HepG2 (cell line): ENCODE data around the gene CYP46A1. TPM values are rescaled to one million over a fixed set of nuclear protein-coding genes. Genes with fewer than 3 reads are reported as not detected.

Experiments
- ATAC-seq: fragments of 200-7000 bp; cut with Tn5 transposase; 3 replicates; pipeline ENCODE4 v1.9.1; 2020; ENCODE audit warnings: mild to moderate bottlenecking, moderate library complexity
- BruUV-seq: library from RNA; stranded (reverse); fragments of 400-500 nt; replicated peaks from 2 replicates; lab custom pipeline; 2021; lab: Mats Ljungman, UMichigan
- CTCF ChIA-PET: fragments of 300-600 bp; formaldehyde crosslinking; extraction: SDS; loops from one replicate; lab custom pipeline; 2021; ENCODE audit warnings: low total read pairs, inconsistent platforms, low intra/inter-chr PET ratio; lab: Yijun Ruan, JAX
- POLR2A ChIA-PET: fragments of 350-600 bp; sonication (Branson Sonifier 250); formaldehyde crosslinking; loops from one replicate; lab custom pipeline; 2020; ENCODE audit warnings: antibody characterized with exemption, inconsistent platforms; lab: Yijun Ruan, JAX
- DNase-seq: peaks from one replicate; pipeline ENCODE4 v3.0.0-alpha.2; 2015; ENCODE audit warnings: low spot score
- FAIRE-seq: peaks from 3 replicates; lab custom pipeline; 2011; peaks lifted over from hg19 to GRCh38; lab: Jason Lieb, UNC
- H2AFZ ChIP-seq: one replicate; pipeline ENCODE4 v1.6.1; 2011; ENCODE audit warnings: low read length, inconsistent platforms
- H3K27ac ChIP-seq: fragments of 300-600 bp; 3 replicates; pipeline ENCODE4 v1.8.0; 2011; ENCODE audit warnings: mixed run types, mild to moderate bottlenecking, mixed read lengths, low read length, inconsistent platforms; ENCODE audit not compliant: insufficient read depth; ENCODE audit errors: extremely low read length
- H3K27me3 ChIP-seq, 2 experiments: fragments of 200-600 bp in 1 of 2; 2 replicates in 1 of 2; 3 replicates in 1 of 2; pipeline versions ENCODE4 v1.6.0 to v1.8.0; 2011; ENCODE audit warnings: low read length in 2 of 2, mild to moderate bottlenecking in 2 of 2, moderate library complexity in 2 of 2, inconsistent platforms in 1 of 2; ENCODE audit not compliant: insufficient read depth in 2 of 2, control insufficient read depth in 1 of 2
- H3K36me3 ChIP-seq, 2 experiments: fragments of 200-600 bp in 1 of 2; replicated peaks in 1 of 2; 2 replicates in 1 of 2; 3 replicates in 1 of 2; pipeline versions ENCODE4 v1.5.1 to v1.8.0; 2011; ENCODE audit warnings: low read length in 2 of 2, inconsistent platforms in 1 of 2; ENCODE audit not compliant: insufficient read depth in 2 of 2, control insufficient read depth in 1 of 2
- H3K4me1 ChIP-seq: 2 replicates; pipeline ENCODE4 v1.5.1; 2012; ENCODE audit warnings: low read length, inconsistent platforms; ENCODE audit not compliant: insufficient read depth
- H3K4me2 ChIP-seq: 2 replicates; pipeline ENCODE4 v1.6.0; 2011; ENCODE audit warnings: low read depth, low read length, inconsistent platforms
- H3K4me3 ChIP-seq, 3 experiments: fragments of 200-600 bp in 1 of 3; sonication (generic), shearing (Covaris generic) in 1 of 3; replicated peaks in 1 of 3; 2 replicates each; pipeline ENCODE4 v1.5.1; 2011 to 2016; ENCODE audit warnings: low read length in 3 of 3, inconsistent platforms in 2 of 3, low read depth in 2 of 3, mild to moderate bottlenecking in 2 of 3, control low read depth in 1 of 3, mixed read lengths in 1 of 3; ENCODE audit not compliant: insufficient read depth in 1 of 3
- H3K79me2 ChIP-seq: one replicate; pipeline ENCODE4 v1.6.1; 2011; ENCODE audit warnings: low read length, inconsistent platforms; ENCODE audit not compliant: insufficient read depth
- H3K9ac ChIP-seq: 2 replicates; pipeline ENCODE4 v1.6.0; 2011; ENCODE audit warnings: mild to moderate bottlenecking, low read depth, low read length, inconsistent platforms; ENCODE audit not compliant: insufficient read depth
- H3K9me3 ChIP-seq: 2 replicates; pipeline ENCODE4 v1.5.1; 2012; ENCODE audit warnings: mild to moderate bottlenecking, low read length
- H4K20me1 ChIP-seq: 2 replicates; pipeline ENCODE4 v1.6.0; 2011; ENCODE audit warnings: inconsistent platforms, mild to moderate bottlenecking, low read length, moderate library complexity; ENCODE audit not compliant: insufficient read depth
- CENPBD1 ChIP-seq: sonication (generic); formaldehyde crosslinking; IDR thresholded peaks from 2 replicates; pipeline ENCODE4 v1.8.0; 2022; ENCODE audit warnings: missing genetic modification reagents, low read depth, mild to moderate bottlenecking, borderline replicate concordance
- GMEB1 ChIP-seq: sonication (generic); formaldehyde crosslinking; IDR thresholded peaks from 2 replicates; pipeline ENCODE4 v1.5.1; 2020; ENCODE audit warnings: missing genetic modification reagents, mild to moderate bottlenecking, borderline replicate concordance
- GRHL1 ChIP-seq: sonication (generic); formaldehyde crosslinking; conservative IDR thresholded peaks from 2 replicates; pipeline ENCODE4 v1.8.0; 2022; ENCODE audit warnings: missing genetic modification reagents
- NR2F6 ChIP-seq, 2 experiments: IDR thresholded peaks; 2 replicates each; pipeline ENCODE4 v1.6.1; 2016; ENCODE audit warnings: antibody characterized with exemption in 1 of 2, mild to moderate bottlenecking in 1 of 2
- RBM22 ChIP-seq: fragments of 200-400 bp; formaldehyde crosslinking; optimal IDR thresholded peaks from 2 replicates; pipeline ENCODE3; 2017; ENCODE audit warnings: mild to moderate bottlenecking, low read length, moderate library complexity
- TCF7 ChIP-seq: sonication (generic); IDR thresholded peaks from 2 replicates; pipeline ENCODE4 v1.6.1; 2016; ENCODE audit warnings: antibody characterized with exemption, low read depth
- ZBTB33 ChIP-seq: sonication (generic); formaldehyde crosslinking; IDR thresholded peaks from 2 replicates; pipeline ENCODE4 v1.4.0; 2020; ENCODE audit warnings: missing genetic modification reagents
- ZNF282 ChIP-seq: fragments of 450-650 bp; IDR thresholded peaks from 2 replicates; pipeline ENCODE4 v1.6.1; 2018; ENCODE audit not compliant: partially characterized antibody
- ZNF468 ChIP-seq: sonication (generic); formaldehyde crosslinking; IDR thresholded peaks from 2 replicates; pipeline ENCODE4 v1.8.0; 2022; ENCODE audit warnings: mild to moderate bottlenecking, moderate library complexity, missing genetic modification reagents
- ZNF558 ChIP-seq: sonication (generic); formaldehyde crosslinking; IDR thresholded peaks from 2 replicates; pipeline ENCODE4 v1.9.0; 2022; ENCODE audit warnings: mild to moderate bottlenecking, missing genetic modification reagents, borderline replicate concordance
- ZNF563 ChIP-seq: sonication (generic); formaldehyde crosslinking; IDR thresholded peaks from 2 replicates; pipeline ENCODE4 v1.8.0; 2022; ENCODE audit warnings: mild to moderate bottlenecking, moderate library complexity, missing genetic modification reagents
- ZNF800 ChIP-seq: sonication (generic); formaldehyde crosslinking; IDR thresholded peaks from 2 replicates; pipeline ENCODE4 v1.4.0; 2020; ENCODE audit warnings: missing genetic modification reagents
- WGBS: methylation state at CpG from one replicate; pipeline ENCODE4 v1.1.6; 2017; ENCODE audit warnings: low lambda C conversion rate; 5-methylcytosine and 5-hydroxymethylcytosine counted together
- in situ Hi-C: cut with HindIII; loops from 2 replicates; pipeline ENCODE4 v1.10.0; 2017; ENCODE audit warnings: low pct_unique_long_range_greater_than_20kb; ENCODE audit not compliant: extremely low pct_ligation_motif_present
- intact Hi-C: fragments of 100-400 bp; cut with micrococcal nuclease; formaldehyde crosslinking; loops from one replicate; pipeline ENCODE4 v1.10.0; 2022; ENCODE audit not compliant: unreplicated experiment
- polyA plus RNA-seq, 8 experiments: library from polyadenylated mRNA; depleted of rRNA in 3 of 8; stranded (reverse) in 7 of 8; unstranded in 1 of 8; fragments of >200 nt; fragmentation: Illumina TruSeq in 4 of 8; extraction: Trizol in 4 of 8; gene quantifications; 2 replicates each; pipeline versions ENCODE4 v1.2.1 to v1.2.3, GENCODE V29; 2011 to 2016; ENCODE audit warnings: low read depth in 4 of 8, missing spikeins in 1 of 8, mixed read lengths in 1 of 8; ENCODE audit not compliant: insufficient read depth in 1 of 8
- total RNA-seq, 5 experiments: library from RNA; depleted of rRNA; stranded (reverse); fragments of >200 nt; fragmentation: Illumina TruSeq; extraction: Trizol; gene quantifications; 2 replicates each; pipeline ENCODE4 v1.2.3, GENCODE V29; 2016; ENCODE audit warnings: low read depth in 1 of 5

Gene CYP46A1
- total and polyA plus RNA-seq, 2 of the 13 experiments (the other 11 are each of a cell fraction or from before 2014, with no cell fraction given), result not detected

- in situ Hi-C loops, result no loop called here
- Histone ChIP-seq H3K9me3 (no peaks in the 10 kb centered on the region), H3K9ac (no peak overlapping the region), H3K4me3 (no peak overlapping the region), H3K79me2 (no peaks in the 10 kb centered on the region), H3K4me1 (no peaks in the 10 kb centered on the region), H3K27ac (no peak overlapping the region), H3K4me2 (no peak overlapping the region), H4K20me1 (no peaks in the 10 kb centered on the region), H3K36me3 (no peaks in the 10 kb centered on the region), H2AFZ (no peak overlapping the region), H3K27me3 (peaks cover 2 to 9% of the 10 kb centered on the region in 2 experiments; a peak in 3 of 5 replicates)
- DNase-seq (no peak), ATAC-seq (no peak), FAIRE-seq (no peak)
- intact Hi-C loops, result no loop called here
- BruUV-seq, result no TSS peak
- POLR2A ChIA-PET, result no interaction called here
- 54% methylated on average over 24 of the region's 24 CpGs for WGBS
- CTCF ChIA-PET, result no interaction called here
- TF ChIP-seq ZBTB33 (CRISPR knock-in tag) (no peak), CENPBD1 (CRISPR knock-in tag) (no peak), ZNF563 (CRISPR knock-in tag) (no peak), ZNF282 (no peak), ZNF468 (no peak), ZNF558 (no peak), ZNF800 (CRISPR knock-in tag) (no peak), RBM22 (no peak), GMEB1 (CRISPR knock-in tag) (no peak), NR2F6 (IDR thresholded peaks at IDR 0.05) (no peak), NR2F6 (CRISPR knock-in tag; IDR thresholded peaks at IDR 0.05) (no peak), GRHL1 (CRISPR knock-in tag) (no peak), TCF7 (no peak)
Observed at GRCh38 chr14:99715266-99716000, 31.3 kb downstream of the CYP46A1 start.
